ENCODE measurements around the gene DPYSL3. TPM values are rescaled to one million over a fixed set of nuclear protein-coding genes. Genes with fewer than 3 reads are reported as not detected.
"Not testable (repeated sequence)": the region's sequence is repeated elsewhere in the genome, so short reads cannot be mapped to it uniquely, and the experiment has no call there.

Gene DPYSL3
- total RNA-seq, 2 donors from 2014 or later: 10.0 to 23.9 TPM

DNA sequence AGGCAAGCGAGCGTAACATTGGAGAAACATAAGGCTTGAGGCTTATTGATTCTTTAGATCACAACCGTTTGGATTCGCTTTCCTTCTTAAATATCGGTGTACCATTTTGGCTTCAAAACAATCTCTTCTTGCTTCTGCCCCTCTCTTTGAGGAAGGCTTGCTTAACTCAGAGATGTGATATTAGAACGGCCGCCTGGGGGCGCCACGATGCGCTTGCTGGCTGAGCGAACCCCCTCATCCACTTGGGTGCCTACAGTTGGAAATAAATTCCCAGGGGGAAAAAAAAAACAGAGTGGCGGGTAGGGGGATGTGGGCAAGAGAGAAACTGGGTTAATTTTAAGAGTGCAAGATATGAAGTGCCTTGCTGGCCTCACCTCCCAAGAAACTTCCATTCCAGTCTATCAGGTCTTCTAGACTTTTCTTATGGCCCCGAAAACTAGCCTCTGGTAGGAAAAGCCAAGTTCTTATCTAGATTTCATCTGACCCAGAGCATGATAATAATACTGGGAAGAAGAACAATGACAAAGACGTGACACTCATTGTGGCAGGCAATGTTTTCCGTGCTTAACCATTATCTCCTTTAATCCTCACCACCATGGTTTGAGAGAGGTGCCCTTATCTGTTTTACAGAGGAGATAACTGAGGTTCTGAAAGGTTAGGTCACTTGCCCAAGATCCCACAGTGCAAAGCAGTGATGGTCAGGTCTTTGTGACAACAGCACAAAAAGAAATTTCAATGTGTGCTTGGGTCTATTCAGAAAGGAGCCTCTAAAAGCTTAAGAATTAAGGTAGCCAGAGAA, 115.8 kb downstream of the DPYSL3 start:
- intact Hi-C loops (cut with DNase I, micrococcal nuclease): loop anchor here in 1 of 2 donors (10.0 kb wide), 1 partner anchor 161 kb away; no protein-coding TSS in a partner anchor
- DNase-seq (no peak), ATAC-seq (no peak)

DNA sequence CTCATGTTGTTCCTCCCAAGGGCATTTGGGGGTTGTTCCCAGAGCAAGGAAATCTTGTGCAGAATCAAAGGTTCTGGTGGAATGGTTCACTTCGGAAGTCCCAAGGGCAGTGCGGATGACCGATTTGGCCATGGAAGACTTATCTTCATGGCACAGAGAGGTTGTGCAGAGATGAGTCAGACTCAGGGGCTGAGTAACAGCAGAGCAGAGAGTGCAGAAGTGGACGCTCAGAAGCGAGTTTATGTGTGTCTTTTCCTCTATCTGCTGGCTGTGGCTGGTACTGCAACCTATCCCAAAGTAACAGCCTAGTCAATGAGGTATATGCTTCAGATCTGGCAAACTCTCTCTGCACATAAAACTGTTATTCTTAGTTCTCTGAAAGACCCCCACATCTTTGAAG, 118.1 kb downstream of the DPYSL3 start:
- intact Hi-C loops (cut with DNase I, micrococcal nuclease): loop anchor here in 1 of 2 donors (10.0 kb wide), 1 partner anchor 163 kb away; no protein-coding TSS in a partner anchor
- ATAC-seq (peak; percentile 90), DNase-seq (peak in 1 of 2 donors; percentile 46)

DNA sequence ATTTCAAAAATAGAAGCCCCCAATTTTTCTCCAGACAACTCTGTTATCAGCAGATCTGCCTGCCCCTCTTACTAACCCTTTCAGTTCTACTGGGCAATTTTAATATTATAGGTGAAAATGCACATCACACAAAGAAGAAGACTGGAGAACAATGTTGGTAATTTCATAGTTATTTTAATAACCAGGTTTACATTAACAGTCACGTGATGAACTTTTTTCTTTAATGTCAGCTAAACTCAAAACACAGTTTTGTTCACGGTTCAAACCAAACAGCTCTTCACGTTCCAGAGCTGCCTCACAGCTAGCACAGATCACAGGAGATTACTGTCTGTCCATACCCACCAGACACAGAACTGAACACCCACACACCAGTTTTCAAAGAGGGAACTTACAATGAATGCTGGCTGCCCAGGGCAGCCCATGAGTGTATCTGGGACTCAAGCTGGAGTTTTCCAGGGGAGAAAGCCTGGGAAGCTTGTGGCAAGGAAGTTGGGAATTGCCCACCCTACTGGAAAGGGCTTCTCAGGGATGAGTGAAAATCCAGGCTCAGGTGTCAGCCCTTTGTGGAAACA, 119.1 kb downstream of the DPYSL3 start:
- DNase-seq (no peak), ATAC-seq (no peak)
- intact Hi-C loops (cut with DNase I, micrococcal nuclease): loop anchor here in 1 of 2 donors (10.0 kb wide), 1 partner anchor 164 kb away; no protein-coding TSS in a partner anchor

DNA sequence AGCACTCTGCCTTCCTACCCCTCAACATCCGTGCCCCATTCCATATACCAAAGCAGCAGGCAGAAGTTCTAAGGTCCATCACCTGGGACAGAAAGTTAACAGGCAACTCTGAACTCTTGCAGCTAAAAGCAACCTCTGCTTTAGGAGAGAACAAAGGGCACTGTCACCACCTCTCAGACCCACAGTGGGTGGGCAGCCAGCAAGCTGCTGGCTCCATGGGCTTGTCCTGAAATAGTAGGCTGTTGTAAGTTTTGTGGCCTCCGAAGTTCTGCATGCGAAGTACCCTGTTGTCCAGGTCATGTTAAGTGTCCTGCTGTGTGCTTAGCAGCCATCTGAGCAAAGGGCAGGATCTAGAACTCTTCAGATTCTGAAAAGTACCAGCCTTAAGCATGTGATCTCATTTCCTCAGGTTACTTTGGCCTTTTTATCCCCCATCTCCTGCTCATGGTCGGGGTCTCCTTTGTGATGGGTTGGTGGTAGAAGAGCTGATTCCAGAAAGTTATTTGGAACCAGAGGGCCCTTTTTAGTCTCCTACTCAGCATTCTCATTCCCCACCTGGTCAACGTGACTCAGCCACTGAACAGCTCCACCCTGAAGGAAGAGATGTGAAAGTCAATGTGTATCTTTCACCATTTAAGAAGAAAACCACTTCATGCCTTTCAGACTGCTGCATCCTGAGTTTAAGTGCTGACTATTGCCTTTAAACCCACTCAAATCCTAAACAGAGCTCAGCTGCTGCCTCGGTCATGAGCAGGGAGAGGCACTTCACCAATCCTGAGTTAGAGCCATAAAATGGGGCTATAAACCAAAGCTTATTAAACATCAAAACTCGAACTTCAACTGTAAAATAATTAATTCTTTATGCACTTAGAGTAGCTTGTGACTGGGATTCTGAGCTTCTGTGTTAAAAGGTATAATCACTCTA, 121.4 kb downstream of the DPYSL3 start:
- no peak for DNase-seq
- intact Hi-C loops (cut with DNase I, micrococcal nuclease): no loop called here
- peak; percentile 56 for ATAC-seq

DNA sequence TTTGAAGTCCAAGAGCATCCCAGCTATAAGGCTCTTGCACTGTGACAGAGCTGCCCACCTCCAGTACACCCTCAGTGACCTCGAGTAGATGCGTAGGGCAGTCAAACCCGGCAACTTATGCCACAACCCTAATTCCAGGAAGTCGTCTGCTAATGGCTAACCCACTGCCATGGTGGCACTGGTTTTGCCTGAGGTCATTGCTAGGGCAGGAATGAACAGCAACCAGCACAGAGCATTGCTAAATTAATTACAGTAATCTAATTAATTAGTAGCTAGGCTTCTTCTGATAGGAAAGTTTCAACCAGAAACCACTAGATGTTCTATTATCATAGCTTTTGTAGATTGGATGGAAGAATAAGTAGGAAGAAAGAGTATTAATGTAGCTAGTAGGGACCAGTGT, 122.8 kb downstream of the DPYSL3 start:
- ATAC-seq (no peak), DNase-seq (no peak)
- intact Hi-C loops (cut with DNase I, micrococcal nuclease): no loop called here

DNA sequence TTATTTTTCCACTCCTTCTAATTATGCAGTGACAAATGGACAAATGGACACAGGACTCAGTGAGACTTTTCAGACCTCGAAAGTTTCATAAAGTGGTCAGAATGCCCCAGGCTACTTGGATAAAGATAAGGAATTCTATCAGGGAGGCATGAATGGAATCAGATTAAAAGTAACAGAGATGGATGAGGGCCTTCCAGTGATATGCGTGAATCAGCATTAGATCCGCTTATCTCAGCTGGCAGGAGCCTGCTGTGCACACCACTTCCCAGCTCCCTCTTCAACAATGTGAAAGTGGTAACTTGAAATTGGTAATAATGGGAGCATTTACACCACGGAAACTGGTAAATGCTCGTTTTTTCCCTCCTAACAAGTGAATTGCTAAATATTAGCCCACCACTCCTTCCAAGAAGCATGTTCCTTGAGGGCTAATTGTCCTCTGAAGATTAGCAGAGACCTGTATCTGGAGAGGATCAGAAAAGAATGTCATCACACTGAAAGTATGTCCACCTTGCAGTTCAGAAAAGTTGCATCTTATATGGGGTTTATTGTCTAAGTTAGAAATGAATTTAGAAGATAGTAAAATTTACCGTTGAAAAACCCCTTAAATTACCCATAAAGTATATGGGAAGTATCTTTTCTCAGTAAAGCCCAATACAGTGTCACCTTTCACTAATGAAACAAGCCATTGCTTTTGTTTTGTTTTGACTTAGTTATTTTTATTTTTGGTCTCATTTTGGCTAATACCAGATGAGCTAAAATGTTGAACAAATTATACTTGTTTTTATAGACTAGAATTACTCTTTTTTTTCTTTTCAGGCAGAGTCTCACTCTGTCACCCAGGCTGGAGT, 125.3 kb downstream of the DPYSL3 start:
- intact Hi-C loops (cut with DNase I, micrococcal nuclease): no loop called here
- DNase-seq: no peak
- ATAC-seq: no peak

DNA sequence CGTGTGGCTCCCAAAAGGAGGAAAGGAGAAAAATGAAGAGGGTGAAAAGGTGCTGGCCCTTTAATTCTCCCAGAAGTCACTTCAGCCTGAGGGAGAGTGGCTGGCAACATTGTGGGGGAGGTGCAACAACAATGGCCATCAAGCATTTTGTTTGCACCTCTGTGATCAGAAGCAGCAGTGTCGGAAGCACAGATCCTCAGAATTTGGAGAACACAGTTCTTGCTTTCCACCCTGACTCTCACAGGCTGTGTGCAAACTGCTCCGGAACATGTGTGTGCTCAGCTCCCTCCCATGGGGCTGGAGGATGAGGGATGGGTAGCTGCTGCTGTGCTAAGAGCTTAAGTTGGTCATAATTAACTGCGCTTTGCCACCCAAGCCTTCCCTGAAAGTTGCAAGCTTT, 127.1 kb downstream of the DPYSL3 start:
- intact Hi-C loops (cut with DNase I, micrococcal nuclease): no loop called here
- DNase-seq (no peak), ATAC-seq (no peak)

DNA sequence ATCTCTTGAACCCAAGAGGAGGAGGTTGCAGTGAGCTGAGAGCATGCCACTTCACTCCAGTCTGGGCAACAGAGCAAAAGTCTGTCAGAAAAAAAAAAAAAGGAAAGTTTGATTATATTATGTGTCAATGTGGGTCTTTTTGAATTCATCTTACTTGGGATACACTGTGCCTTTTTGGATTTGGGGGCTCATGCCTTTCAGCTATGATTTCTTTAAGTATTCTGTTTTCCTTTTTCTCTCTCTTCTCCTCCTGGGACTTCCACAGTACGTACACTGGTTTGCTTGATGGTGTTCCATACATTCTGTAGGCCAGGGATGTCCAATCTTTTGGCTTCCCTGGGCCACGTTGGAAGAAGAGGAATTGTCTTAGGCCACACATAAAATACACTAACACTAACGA, 128.3 kb downstream of the DPYSL3 start:
- no peak for DNase-seq
- intact Hi-C loops (cut with DNase I, micrococcal nuclease): no loop called here
- ATAC-seq: no peak

DNA sequence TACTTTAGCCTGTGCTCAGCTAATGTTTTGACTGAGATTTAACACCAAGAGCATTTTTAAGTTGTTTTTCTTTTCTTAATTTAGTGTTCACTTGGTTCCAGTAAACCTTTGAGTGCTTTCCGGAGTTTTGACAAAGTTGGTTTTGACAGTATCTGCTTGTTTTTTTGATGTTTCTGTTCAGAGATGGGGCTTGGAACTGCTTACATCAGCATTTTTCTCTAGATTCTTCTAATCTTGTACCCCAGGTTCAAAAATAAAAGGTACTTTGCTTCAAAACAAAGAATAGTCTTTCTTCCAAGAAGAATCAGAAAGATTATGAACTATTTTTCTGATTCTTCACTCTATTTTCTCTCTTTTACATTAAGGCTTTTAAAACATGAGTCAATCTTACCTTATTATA, 132.2 kb downstream of the DPYSL3 start:
- ATAC-seq: no peak
- no peak for DNase-seq
- intact Hi-C loops (cut with DNase I, micrococcal nuclease): no loop called here

DNA sequence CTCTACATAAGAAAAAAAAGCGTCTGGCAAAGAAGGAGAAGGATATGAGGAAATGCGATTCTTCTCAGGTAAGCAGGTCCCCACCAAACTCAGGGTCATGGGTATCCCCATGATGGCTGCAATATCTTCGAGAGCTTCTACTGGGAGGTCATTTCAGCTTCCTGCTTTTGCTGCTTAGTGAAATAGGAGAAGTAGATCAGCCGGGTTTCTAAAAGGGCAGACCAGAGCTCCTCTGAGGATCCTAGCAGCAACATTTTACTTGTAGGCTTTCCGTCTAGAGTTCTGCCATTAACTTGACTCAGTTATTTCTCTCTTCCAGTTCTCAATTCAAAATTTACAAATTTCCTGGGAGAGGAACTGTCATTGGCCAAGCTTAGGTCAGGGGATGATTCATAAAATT, 134.7 kb downstream of the DPYSL3 start:
- intact Hi-C loops (cut with DNase I, micrococcal nuclease): no loop called here
- ATAC-seq (no peak), DNase-seq (no peak)

DNA sequence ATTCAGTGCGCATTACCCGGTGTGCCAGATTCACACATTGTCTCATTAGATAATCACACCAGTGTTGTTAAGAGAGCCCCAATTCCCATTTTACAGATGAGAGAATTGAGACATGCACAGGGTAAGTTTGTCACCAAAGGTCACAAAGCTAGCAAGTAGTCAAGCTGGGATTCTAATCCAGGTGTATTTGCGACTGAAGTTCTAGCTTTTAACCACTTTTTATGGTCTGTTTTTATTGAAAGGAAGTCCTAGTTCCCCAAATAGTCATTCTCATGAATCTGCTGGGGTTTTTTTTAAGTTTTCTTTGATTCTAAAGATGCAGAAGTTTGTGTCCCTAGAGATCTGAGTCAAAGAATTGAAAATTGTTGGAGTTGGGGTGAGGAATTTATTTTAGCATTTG, 136.5 kb downstream of the DPYSL3 start:
- DNase-seq (no peak), ATAC-seq (no peak)
- intact Hi-C loops (cut with DNase I, micrococcal nuclease): no loop called here

DNA sequence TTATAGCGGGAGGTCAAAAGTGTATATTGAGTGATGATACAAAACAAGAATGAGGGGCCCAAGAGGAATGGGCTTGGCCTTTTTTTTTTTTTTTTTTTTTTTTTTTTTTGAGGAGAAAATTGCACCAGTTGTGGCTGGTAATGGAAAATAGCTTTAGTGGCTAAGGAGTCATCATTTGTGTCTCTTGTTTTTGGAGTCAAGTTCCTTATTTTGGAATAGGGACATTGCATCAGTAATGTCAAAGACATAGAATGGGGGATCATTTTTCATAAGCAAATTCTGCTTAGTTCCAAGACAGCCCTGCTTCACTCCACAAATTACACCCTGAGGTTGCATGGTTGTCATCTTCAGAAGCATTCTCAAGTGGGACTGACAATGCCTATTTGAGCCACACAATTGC, 137.7 kb downstream of the DPYSL3 start:
- intact Hi-C loops (cut with DNase I, micrococcal nuclease): no loop called here
- no peak for DNase-seq
- ATAC-seq: no peak

DNA sequence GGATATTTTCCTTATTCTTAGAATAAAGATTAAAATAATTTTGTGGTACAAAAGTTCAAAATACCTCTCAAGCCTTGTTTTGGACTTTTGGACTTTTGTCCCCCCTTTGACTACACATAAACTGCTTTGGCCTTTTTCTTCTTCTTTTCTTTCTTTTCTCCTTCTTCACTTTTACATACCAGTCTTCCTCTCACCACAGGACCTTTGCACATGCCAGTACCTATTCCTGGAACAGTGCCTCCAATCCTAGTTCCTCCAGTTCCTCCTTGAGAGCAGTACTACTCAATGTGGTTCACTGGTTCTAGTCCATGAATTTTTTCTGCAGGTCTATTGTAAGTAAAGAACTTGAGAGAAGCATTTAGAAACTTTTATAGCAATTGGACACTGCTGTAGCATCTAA, 138.6 kb downstream of the DPYSL3 start:
- DNase-seq: no peak
- intact Hi-C loops (cut with DNase I, micrococcal nuclease): no loop called here

DNA sequence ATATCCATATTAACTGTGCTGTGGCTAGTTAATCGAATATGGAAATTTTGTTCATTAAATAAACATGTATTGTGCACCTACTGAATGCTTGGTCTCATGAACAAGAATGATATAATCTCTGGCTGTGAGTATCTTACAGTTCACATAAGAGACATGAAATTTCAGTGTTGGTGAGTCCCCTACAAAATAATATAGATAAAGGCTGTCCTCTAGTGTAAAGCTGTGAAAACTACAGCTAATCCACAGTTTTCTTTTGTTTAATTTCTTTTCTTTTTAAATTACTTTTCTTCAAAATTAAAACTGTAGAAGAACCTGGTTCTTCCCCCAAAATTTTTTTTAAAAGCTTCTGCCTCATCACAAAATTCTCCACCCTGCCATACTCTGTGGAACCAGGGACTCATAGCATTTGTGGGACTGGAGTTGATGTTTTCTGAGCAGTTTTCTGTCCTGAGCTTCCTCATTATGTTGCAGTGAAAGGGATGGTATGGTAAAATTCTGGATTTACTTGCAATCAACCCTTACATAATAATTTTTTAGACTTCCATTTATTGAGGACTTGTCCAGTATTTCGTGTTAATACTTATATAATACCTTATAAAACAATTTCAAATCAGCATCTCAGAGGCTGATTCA, 140.0 kb downstream of the DPYSL3 start:
- ATAC-seq: peak; percentile 55
- intact Hi-C loops (cut with DNase I, micrococcal nuclease): loop anchor here in 1 of 2 donors (5.0 kb wide), 1 partner anchor 148 kb away; no protein-coding TSS in a partner anchor

More for the DNA sequence above, 138.6 kb downstream of the DPYSL3 start:
- ATAC-seq: no peak

DNA sequence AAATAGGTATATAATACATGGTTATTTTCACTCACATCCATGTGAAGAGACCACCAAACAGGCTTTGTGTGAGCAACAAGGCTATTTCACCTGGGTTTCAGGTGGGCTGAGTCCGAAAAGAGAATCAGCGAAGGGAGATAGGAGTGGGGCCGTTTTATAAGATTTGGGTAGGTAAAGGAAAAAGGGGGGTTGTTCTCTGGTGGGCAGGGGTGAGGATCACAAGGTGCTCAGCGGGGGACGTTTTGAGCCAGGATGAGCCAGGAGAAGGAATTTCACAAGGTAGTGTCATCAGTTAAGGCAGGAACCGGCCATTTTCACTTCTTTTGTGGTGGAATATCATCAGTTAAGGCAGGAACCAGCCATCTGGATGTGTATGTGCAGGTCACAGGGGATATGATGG, 142.5 kb downstream of the DPYSL3 start:
- DNase-seq, ATAC-seq: not testable (repeated sequence)
- intact Hi-C loops (cut with DNase I, micrococcal nuclease): loop anchor here in 1 of 2 donors (5.0 kb wide), 1 partner anchor 145 kb away; no protein-coding TSS in a partner anchor

More for the DNA sequence above, 140.0 kb downstream of the DPYSL3 start:
- DNase-seq: no peak

DNA sequence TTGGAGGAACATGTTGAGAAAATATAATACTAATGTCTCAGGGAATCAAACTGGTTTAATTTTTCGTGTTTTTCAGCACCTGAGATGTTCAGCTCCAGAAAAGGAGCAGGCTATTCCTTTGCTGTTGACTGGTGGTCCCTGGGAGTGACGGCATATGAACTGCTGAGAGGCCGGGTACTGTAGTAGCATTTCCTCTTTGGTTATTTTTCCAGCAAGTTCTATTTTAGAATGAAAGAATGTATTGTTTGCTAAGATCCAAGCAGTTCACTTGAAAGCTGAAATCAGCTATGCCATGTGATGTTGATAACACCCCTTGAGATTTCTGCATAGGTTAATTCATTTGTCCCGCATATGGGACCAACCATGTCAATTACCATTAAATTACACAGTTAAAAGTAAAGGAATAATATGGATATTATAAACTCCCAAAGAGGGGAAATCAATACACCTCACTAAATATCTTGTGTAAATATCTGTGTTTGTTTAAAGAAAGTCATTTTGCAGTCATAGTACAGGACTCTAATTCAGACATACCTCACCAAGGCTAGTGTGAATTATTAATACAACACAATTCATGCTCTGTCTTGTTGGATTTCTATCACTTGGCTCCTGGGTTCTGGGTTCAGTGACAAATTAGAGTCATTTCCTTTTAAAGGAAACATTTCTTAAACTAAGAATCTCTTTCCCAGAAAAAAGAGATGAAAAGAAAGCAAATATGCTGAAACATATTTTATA, 148.3 kb downstream of the DPYSL3 start:
- intact Hi-C loops (cut with DNase I, micrococcal nuclease): no loop called here
- ATAC-seq: no peak

DNA sequence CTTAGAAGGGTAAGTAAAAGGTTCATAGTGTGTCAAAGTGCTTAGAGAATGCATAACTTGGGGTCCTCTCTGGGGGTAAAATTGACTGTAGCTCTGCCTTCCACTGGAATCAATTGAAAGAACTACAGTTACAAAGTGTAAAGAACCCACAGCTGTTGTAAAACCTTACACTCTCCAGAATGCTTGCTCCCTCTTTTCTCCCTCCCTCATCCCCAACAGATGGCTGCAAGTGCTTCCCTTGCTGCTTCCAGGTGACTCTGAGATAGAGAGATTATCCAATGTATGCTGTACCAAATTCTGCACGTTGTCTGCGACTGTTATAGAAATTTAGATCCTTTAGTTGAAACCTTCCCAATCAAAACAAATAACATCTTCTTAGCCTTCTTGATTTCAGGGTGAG, 149.1 kb downstream of the DPYSL3 start:
- intact Hi-C loops (cut with DNase I, micrococcal nuclease): no loop called here
- no peak for DNase-seq
- no peak for ATAC-seq

More for the DNA sequence above, 148.3 kb downstream of the DPYSL3 start:
- DNase-seq: no peak

All from left colon (tissue), 2 donors.